ENCODE results near the gene MAP3K2. TPM values are rescaled to one million over a fixed set of nuclear protein-coding genes. Genes with fewer than 3 reads are reported as not detected.

The MAP3K2 gene
- total and polyA plus RNA-seq, 4 donors, result 5.9 to 46.2 (median 17.0) TPM

DNA sequence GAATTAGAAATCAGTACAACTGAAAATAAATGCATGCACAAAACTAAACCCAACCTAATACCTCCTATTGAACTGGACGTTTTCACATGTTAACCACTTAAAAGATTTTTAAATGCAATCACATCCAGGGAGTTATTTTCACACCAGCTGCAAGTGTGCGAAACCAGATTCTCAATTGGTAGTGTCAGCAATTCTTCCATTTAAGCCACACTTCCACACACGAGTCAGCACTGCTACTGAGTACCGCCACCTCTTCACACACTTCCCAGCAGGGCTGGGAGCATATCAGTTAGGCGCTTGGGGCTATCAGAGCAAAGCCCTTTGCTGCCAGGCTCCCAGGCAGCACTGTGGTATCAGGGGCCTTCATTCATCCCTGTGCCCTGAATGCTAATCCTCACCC, 108.0 kb downstream of the MAP3K2 start:
- Histone ChIP-seq H3K9ac (ENCODE audit: low read depth in 1 of 2, low read length in 2 of 2) (no peak overlapping the region), H3K4me1 (ENCODE audit: control insufficient read depth in 4 of 4, insufficient read depth in 4 of 4, low read length in 3 of 4) (no peaks in the 10 kb centered on the region), H3K4me3 (ENCODE audit: low read depth in 1 of 3, low read length in 3 of 3) (no peak overlapping the region), H3K9me3 (ENCODE audit: control insufficient read depth in 4 of 4, low read length in 3 of 4) (no peaks in the 10 kb centered on the region), H3K27me3 (ENCODE audit: control insufficient read depth in 4 of 4, insufficient read depth in 4 of 4, low read length in 3 of 4) (no peaks in the 10 kb centered on the region), H3K36me3 (ENCODE audit: control insufficient read depth in 4 of 4, insufficient read depth in 3 of 4, low read depth in 1 of 4, low read length in 3 of 4) (peaks cover 7 to 64% (median 46%) of the 10 kb centered on the region in 4 donors), H3K27ac (ENCODE audit: low read depth in 1 of 2, low read length in 2 of 2) (no peak overlapping the region)
- DNase-seq (ENCODE audit: low spot score), result no peak
- no peak for TF ChIP-seq NR2F2 (IDR thresholded peaks at IDR 0.05)
- TF ChIP-seq HNF4G (IDR thresholded peaks at IDR 0.05), result no peak
- TF ChIP-seq, protein P1, sequence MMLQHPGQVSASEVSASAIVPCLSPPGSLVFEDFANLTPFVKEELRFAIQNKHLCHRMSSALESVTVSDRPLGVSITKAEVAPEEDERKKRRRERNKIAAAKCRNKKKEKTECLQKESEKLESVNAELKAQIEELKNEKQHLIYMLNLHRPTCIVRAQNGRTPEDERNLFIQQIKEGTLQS (IDR thresholded peaks at IDR 0.05), result no peak
- TF ChIP-seq HNF4A (conservative IDR thresholded peaks at IDR 0.05), result no peak
- TF ChIP-seq FOXA1 (IDR thresholded peaks at IDR 0.05), result no peak
- TF ChIP-seq YY1 (IDR thresholded peaks at IDR 0.05), result no peak
- TF ChIP-seq TAF1 (conservative IDR thresholded peaks at IDR 0.05), result no peak
- TF ChIP-seq, protein P2, sequence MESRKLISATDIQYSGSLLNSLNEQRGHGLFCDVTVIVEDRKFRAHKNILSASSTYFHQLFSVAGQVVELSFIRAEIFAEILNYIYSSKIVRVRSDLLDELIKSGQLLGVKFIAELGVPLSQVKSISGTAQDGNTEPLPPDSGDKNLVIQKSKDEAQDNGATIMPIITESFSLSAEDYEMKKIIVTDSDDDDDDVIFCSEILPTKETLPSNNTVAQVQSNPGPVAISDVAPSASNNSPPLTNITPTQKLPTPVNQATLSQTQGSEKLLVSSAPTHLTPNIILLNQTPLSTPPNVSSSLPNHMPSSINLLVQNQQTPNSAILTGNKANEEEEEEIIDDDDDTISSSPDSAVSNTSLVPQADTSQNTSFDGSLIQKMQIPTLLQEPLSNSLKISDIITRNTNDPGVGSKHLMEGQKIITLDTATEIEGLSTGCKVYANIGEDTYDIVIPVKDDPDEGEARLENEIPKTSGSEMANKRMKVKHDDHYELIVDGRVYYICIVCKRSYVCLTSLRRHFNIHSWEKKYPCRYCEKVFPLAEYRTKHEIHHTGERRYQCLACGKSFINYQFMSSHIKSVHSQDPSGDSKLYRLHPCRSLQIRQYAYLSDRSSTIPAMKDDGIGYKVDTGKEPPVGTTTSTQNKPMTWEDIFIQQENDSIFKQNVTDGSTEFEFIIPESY (IDR thresholded peaks at IDR 0.05), result no peak
- TF ChIP-seq RXRA (IDR thresholded peaks at IDR 0.05), result no peak
- TF ChIP-seq RAD21 (IDR thresholded peaks at IDR 0.05), result no peak
- TF ChIP-seq, protein P3, sequence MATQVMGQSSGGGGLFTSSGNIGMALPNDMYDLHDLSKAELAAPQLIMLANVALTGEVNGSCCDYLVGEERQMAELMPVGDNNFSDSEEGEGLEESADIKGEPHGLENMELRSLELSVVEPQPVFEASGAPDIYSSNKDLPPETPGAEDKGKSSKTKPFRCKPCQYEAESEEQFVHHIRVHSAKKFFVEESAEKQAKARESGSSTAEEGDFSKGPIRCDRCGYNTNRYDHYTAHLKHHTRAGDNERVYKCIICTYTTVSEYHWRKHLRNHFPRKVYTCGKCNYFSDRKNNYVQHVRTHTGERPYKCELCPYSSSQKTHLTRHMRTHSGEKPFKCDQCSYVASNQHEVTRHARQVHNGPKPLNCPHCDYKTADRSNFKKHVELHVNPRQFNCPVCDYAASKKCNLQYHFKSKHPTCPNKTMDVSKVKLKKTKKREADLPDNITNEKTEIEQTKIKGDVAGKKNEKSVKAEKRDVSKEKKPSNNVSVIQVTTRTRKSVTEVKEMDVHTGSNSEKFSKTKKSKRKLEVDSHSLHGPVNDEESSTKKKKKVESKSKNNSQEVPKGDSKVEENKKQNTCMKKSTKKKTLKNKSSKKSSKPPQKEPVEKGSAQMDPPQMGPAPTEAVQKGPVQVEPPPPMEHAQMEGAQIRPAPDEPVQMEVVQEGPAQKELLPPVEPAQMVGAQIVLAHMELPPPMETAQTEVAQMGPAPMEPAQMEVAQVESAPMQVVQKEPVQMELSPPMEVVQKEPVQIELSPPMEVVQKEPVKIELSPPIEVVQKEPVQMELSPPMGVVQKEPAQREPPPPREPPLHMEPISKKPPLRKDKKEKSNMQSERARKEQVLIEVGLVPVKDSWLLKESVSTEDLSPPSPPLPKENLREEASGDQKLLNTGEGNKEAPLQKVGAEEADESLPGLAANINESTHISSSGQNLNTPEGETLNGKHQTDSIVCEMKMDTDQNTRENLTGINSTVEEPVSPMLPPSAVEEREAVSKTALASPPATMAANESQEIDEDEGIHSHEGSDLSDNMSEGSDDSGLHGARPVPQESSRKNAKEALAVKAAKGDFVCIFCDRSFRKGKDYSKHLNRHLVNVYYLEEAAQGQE (IDR thresholded peaks at IDR 0.05), result no peak
- no peak for TF ChIP-seq GABPA (IDR thresholded peaks at IDR 0.05 in 1 of 2, conservative IDR thresholded peaks at IDR 0.05 in 1 of 2)
- TF ChIP-seq, protein P4, sequence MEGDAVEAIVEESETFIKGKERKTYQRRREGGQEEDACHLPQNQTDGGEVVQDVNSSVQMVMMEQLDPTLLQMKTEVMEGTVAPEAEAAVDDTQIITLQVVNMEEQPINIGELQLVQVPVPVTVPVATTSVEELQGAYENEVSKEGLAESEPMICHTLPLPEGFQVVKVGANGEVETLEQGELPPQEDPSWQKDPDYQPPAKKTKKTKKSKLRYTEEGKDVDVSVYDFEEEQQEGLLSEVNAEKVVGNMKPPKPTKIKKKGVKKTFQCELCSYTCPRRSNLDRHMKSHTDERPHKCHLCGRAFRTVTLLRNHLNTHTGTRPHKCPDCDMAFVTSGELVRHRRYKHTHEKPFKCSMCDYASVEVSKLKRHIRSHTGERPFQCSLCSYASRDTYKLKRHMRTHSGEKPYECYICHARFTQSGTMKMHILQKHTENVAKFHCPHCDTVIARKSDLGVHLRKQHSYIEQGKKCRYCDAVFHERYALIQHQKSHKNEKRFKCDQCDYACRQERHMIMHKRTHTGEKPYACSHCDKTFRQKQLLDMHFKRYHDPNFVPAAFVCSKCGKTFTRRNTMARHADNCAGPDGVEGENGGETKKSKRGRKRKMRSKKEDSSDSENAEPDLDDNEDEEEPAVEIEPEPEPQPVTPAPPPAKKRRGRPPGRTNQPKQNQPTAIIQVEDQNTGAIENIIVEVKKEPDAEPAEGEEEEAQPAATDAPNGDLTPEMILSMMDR (IDR thresholded peaks at IDR 0.05; ENCODE audit: low read depth, low read length, missing input control), result no peak
- TF ChIP-seq, protein P5, sequence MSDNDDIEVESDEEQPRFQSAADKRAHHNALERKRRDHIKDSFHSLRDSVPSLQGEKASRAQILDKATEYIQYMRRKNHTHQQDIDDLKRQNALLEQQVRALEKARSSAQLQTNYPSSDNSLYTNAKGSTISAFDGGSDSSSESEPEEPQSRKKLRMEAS (IDR thresholded peaks at IDR 0.05), result no peak
- WGBS, result 87% methylated on average over 5 of the region's 5 CpGs

DNA sequence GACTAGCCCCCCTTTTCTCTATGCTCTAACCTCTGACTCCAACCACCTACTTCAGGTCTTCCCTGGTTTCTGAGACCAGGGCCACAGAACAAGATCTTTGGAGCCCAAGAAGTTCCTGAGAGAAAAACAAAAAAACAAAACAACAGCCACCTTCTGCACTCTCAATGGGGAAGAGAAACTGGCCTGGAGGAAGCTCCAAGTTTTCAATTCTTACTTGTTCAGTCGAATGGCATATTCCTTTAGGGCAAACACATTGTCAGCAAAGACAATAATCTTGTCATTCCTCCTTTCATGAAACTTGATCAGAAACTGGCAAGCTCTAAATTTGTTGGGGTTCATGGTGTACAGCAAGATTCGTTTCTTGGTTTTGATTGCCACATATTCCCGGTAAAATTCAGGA, 108.8 kb downstream of the MAP3K2 start:
- WGBS, result 89% methylated on average over 3 of the region's 3 CpGs
- Histone ChIP-seq H3K9me3 (ENCODE audit: control insufficient read depth in 4 of 4, low read length in 3 of 4) (no peaks in the 10 kb centered on the region), H3K36me3 (ENCODE audit: control insufficient read depth in 4 of 4, insufficient read depth in 3 of 4, low read depth in 1 of 4, low read length in 3 of 4) (peaks cover 5 to 58% (median 39%) of the 10 kb centered on the region in 4 donors)
- no peak for TF ChIP-seq FOXA2 (IDR thresholded peaks at IDR 0.05)
- no peak for TF ChIP-seq FOXA1 (IDR thresholded peaks at IDR 0.05)
- no peak for TF ChIP-seq RAD21 (IDR thresholded peaks at IDR 0.05)
- no peak for TF ChIP-seq RXRA (IDR thresholded peaks at IDR 0.05)
- TF ChIP-seq YY1 (IDR thresholded peaks at IDR 0.05), result no peak
- TF ChIP-seq JUND (IDR thresholded peaks at IDR 0.05), result no peak
- no peak for TF ChIP-seq GABPA (IDR thresholded peaks at IDR 0.05 in 1 of 2, conservative IDR thresholded peaks at IDR 0.05 in 1 of 2)
- TF ChIP-seq TAF1 (conservative IDR thresholded peaks at IDR 0.05), result no peak
- TF ChIP-seq, protein P1 (IDR thresholded peaks at IDR 0.05), result no peak
- TF ChIP-seq, protein P3 (IDR thresholded peaks at IDR 0.05), result no peak
- no peak for TF ChIP-seq NR2F2 (IDR thresholded peaks at IDR 0.05)
- TF ChIP-seq, protein P4 (IDR thresholded peaks at IDR 0.05; ENCODE audit: low read depth, low read length, missing input control), result no peak
- TF ChIP-seq, protein P5 (IDR thresholded peaks at IDR 0.05), result no peak

More for the DNA sequence above, 108.8 kb downstream of the MAP3K2 start:
- no peak for DNase-seq (ENCODE audit: low spot score)
- Histone ChIP-seq H3K27ac (ENCODE audit: low read depth in 1 of 2, low read length in 2 of 2) (no peak overlapping the region), H3K27me3 (ENCODE audit: control insufficient read depth in 4 of 4, insufficient read depth in 4 of 4, low read length in 3 of 4) (no peaks in the 10 kb centered on the region), H3K4me1 (ENCODE audit: control insufficient read depth in 4 of 4, insufficient read depth in 4 of 4, low read length in 3 of 4) (no peaks in the 10 kb centered on the region), H3K9ac (ENCODE audit: low read depth in 1 of 2, low read length in 2 of 2) (no peak overlapping the region), H3K4me3 (ENCODE audit: low read depth in 1 of 3, low read length in 3 of 3) (no peak overlapping the region)

Data from liver (tissue), 9 donors.